Mammary epithelial cell (primary cell): ENCODE results near the gene SEC16B.

Source experiments
- CTCF ChIP-seq, 2 donors: IDR thresholded peaks in 1 of 2; conservative IDR thresholded peaks in 1 of 2; 2 replicates each; pipeline ENCODE4 v1.5.1; 2011 to 2012; ENCODE audit warnings: inconsistent platforms in 2 of 2, low read length in 2 of 2, mild to moderate bottlenecking in 2 of 2, control low read depth in 1 of 2, low read depth in 1 of 2; ENCODE audit not compliant: insufficient read depth in 1 of 2; ENCODE audit errors: extremely low read depth in 1 of 2
- EZH2 ChIP-seq: IDR thresholded peaks from 2 replicates; pipeline ENCODE4 v1.6.1; 2012; ENCODE audit warnings: low read length, inconsistent platforms, borderline replicate concordance

- TF ChIP-seq CTCF (conservative IDR thresholded peaks at IDR 0.05 in 1 of 2, IDR thresholded peaks at IDR 0.05 in 1 of 2; ENCODE audit: extremely low read depth in 1 of 2, insufficient read depth in 1 of 2, low read depth in 1 of 2, low read length in 2 of 2) (no peak), EZH2 (no peak)
Observed at GRCh38 chr1:177937174-177937770, 32.6 kb downstream of the SEC16B start.
